Measurements from ENCODE around the gene CLSTN1.

CLSTN1 gene

DNA sequence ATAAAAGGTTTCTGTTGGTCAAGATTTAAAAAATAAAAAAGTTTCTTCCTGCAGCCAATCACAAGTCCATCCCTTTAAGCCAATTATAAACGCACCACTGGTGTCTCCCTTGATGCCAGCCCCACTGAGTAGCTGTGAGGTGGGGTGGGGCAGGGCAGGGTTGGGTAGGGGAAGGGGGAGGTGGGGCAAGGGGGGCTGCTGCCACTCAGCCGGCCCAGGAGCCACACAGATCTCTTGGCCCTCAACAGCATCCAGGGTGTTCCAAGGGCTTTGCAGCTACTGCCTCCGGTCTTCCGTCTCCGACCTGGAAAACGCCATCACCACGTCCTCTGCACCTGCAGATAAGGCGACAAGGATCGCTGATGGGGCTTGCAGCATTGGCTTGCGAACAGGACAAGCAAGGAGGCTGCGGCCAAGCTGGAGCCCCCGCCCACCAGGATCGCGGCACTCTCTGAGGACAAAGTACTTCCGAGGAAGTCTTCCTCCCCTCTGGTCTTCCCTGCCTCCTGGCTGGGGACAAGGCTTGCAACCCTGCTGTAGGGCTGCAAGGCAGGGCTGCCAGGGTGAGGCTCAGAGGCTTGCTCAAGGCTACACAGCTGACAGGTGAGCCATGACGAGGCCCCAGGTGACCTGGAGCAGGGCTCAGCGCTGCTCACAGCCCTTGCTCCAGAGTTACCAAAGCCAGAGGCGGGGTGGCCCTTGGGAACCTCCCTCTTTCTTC is 26.8 kb upstream of the CLSTN1 start:
- no peak for DNase-seq

- DNase-seq: no peak
These were observed 26.1 kb upstream of the CLSTN1 start for GRCh38 chr1:9849691-9850441.

DNA sequence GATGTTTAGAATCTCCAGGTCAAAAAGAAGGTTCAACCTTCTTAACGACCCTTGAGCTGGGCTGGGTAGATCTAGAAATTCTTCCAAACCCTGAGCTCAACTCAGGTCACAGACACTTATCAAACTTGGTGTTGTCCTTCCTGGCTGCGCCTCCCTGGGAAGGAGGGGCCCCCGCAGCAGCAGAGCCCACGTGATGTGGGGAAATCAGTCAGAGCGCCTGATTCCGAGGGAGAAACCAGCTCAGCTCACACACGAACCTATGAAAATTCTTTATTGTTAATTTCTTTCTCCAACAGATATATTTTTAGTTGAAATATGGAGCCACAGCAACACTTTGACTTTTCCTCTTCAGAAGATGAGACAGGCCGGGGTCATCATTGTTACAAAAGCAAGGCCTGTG is 24.3 kb upstream of the CLSTN1 start:
- DNase-seq: no peak

GRCh38 chr1:9847269-9847668 is 23.5 kb upstream of the CLSTN1 start:
- no peak for DNase-seq

DNA sequence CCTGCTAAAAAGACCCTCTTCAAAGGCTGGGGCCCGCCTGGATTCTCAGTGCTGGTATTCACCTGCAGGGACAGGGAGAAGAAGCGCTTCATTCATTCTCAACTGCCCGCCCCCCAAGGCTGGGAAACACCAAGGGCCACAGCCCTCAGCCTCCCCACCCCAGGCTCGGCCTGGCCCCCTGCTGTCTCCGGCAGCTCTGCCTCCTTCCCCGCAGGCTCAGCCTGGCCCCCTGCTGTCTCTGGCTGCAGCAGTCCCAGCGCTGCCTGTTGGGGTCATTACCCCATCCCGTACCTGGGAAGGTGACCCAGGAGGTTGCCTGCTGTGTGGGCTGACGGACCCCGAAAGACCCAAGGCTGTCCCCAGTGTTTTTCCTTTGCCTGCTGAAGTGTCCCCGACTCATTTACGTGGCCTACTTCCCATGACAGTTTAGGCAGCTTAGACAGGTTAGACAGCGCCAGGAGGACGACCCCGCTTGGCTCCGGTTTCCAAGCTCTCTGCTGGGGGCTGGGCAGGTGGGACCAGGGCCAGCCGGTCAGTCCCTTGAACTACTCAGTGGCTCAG is 22.9 kb upstream of the CLSTN1 start:
- DNase-seq: no peak

DNA sequence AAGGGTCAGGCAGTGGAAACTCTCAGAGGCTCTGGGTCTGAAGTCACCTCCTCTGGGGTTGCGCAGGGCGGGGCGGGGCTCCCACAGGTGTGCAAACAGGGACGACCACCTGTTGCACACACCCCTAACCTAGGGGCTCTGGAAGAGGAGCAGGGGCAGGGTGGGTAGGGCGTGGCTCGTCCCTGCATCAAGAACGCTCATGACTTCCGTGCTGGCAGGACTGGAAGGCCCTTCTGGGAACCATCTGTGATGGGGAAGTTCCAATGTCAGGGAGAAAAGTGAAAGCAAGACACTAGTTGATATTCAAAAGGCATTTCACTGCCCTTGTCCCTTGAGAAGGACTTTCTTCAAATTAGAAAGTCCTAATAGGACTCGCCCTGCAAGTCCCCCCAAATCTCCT is 22.1 kb upstream of the CLSTN1 start:
- no peak for DNase-seq

- DNase-seq: no peak
These were observed 21.0 kb upstream of the CLSTN1 start for GRCh38 chr1:9844756-9845155.

- DNase-seq: no peak
These were observed 20.3 kb upstream of the CLSTN1 start for GRCh38 chr1:9844106-9844505.

DNA sequence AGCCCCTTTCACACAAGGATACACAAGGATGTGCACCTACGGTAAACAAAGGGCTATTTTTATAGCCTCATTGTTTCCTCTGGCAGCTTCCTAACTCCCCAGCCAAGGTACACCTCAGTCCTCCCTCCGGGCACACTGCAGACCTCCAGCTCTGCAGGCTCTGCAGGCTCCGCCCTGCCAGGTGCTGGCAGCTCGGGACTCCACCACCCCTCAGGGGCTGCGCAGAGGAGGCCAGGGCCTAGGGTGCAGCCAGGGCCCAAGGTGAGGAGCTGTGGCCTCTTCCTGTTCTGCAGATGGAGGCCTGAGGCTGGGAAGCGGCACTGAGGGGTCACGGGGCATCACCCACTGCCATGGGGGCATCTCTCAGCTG is 19.8 kb upstream of the CLSTN1 start:
- DNase-seq: no peak

- no peak for DNase-seq
These were observed 19.2 kb upstream of the CLSTN1 start for GRCh38 chr1:9842781-9843575.

GRCh38 chr1:9842073-9842711 is 18.4 kb upstream of the CLSTN1 start:
- DNase-seq: no peak

- DNase-seq: no peak
These were observed 17.7 kb upstream of the CLSTN1 start for GRCh38 chr1:9841460-9841859.

- no peak for DNase-seq
These were observed 16.4 kb upstream of the CLSTN1 start for GRCh38 chr1:9840176-9840575.

DNA sequence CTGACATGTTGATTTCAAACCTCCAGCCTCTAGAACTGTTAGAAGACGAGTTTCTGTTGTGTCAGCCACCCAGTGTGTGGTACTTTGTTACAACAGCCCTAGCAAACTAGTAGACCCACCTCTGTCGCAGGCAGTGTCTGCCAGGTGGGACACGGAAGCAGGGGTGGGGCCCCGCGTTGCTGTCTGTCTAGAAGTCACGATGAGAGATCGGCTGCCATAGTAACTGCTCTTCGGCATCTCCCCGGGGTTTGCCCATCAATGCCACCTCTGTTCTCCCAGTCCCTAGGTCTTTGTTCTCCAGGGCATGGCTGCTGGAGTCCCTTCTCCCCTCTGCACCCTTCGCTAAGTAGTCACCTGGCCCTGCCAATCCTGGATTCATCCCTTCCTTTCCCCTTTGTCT is 15.2 kb upstream of the CLSTN1 start:
- no peak for DNase-seq

DNA sequence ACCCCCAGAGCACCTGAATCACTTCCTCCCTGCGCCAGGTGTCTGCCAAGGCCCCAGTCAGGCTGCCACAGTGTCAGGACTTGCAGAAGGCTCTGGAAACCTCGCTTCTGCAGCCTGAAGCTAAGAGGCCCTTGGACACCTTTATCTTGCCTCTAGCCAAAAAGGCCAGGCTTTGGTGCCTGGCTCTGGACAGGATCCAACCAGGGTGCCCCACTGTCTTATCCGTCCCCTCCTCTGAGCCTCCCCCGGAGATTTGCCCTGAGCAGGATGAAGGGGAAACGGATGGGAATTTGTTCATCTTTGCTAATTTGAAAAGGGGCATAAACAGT is 12.8 kb upstream of the CLSTN1 start:
- DNase-seq: no peak

DNA sequence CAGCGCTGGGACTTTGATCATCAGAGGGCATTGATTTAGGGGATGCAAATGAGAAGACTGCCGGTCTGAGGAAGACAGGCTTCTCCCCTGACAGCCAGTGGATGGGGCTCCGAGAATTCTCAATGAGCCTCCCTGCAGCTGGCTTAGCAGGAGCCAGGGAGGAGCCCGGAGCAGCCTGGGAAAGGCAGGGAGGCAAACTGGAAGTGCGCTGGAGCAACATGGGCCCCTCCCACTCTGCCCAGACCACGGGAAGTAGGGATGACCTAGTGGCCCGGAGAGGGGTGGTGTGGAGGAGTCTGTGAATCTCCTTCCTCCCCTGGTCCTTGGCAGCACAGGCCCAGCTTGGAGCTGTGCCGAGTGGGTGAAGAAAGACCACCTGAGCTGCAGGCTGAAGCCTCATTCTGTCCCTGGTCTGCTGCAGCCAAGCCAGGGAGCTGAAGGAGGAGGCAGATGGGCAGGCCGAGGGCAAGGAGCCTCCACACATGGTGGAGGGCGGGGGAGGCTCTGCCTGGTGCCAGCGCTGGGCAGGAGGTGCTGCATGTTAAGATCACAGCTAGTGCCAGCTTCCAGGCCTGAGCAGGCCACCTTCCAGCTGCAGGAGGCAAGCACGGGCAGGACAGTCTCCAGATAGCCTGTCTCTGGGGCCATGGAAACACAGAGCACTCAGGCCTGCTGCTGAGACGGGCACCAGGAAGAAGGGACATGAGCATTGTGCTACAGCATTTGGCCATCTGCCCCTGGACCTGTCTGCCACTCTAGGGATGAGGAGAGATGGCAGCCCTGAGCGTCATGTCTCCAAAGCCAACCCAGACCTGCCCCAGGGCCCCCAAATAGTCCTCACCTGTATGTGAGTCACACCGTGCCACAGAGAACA is 12.2 kb upstream of the CLSTN1 start:
- DNase-seq: no peak

GRCh38 chr1:9835404-9835757 is 11.6 kb upstream of the CLSTN1 start:
- no peak for DNase-seq

- DNase-seq: no peak
These were observed 9.9 kb upstream of the CLSTN1 start for GRCh38 chr1:9833632-9834031.

- no peak for DNase-seq
These were observed 3.9 kb upstream of the CLSTN1 start for GRCh38 chr1:9827558-9828185.

DNA sequence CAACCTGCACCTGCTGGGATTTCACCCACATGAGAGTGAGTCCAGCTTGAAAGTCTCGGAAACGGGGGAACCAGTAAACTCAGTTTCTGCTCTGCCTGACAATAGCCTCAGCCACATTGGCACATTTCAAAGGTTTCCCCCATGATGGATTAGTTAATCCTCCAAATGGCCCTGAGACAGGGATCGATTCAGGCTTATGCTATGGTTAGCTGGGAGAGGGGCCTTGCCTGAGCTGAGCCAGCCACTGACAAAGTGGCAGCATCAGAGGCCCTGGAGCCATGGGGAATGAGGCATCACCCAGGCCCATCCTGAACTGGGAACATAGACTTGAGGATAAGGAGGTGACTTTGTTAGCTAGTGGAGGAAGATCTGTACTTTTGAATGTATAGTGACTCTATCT is 2.9 kb upstream of the CLSTN1 start:
- no peak for DNase-seq

- DNase-seq: no peak
These were observed 2.3 kb upstream of the CLSTN1 start for GRCh38 chr1:9826087-9826486.
